ENCODE data around the gene PAIP2.
"Not testable (repeated sequence)": the region's sequence is repeated elsewhere in the genome, so short reads cannot be mapped to it uniquely, and the experiment has no call there.

The PAIP2 gene

GRCh38 chr5:139343476-139343875, 1.8 kb downstream of the PAIP2 start:
- CTCF ChIA-PET = interaction anchor here (1.4 kb wide), 1 partner anchor 11 kb away, joined by 4 read pairs; no protein-coding TSS in a partner anchor
- POLR2A ChIA-PET = no interaction called here
- no peak for DNase-seq (ENCODE audit: extremely low spot score)
- no peak for TF ChIP-seq CTCF (IDR thresholded peaks at IDR 0.05; ENCODE audit: control extremely low read depth, extremely low read depth, low read depth, missing control alignments)

- ChIA-PET POLR2A (no interaction called here), CTCF (interaction anchor here (1.4 kb wide), 1 partner anchor 10 kb away, joined by 4 read pairs; no protein-coding TSS in a partner anchor)
- TF ChIP-seq CTCF (IDR thresholded peaks at IDR 0.05; ENCODE audit: control extremely low read depth, extremely low read depth, low read depth, missing control alignments) = no peak
- no peak for DNase-seq (ENCODE audit: extremely low spot score)
Observed at GRCh38 chr5:139344177-139344576, 2.5 kb downstream of the PAIP2 start.

- DNase-seq (ENCODE audit: extremely low spot score) = not testable (repeated sequence)
- CTCF ChIA-PET = interaction anchor here (1.1 to 1.3 kb wide), 2 partner anchors 20 to 25 kb away, joined by 3 to 4 read pairs; no protein-coding TSS in a partner anchor
- POLR2A ChIA-PET = interaction anchor here (0.7 kb wide), 1 partner anchor 798 kb away, joined by 3 read pairs; no protein-coding TSS in a partner anchor
Observed at GRCh38 chr5:139345442-139345841, 3.8 kb downstream of the PAIP2 start.

- POLR2A ChIA-PET; DNase-seq (ENCODE audit: extremely low spot score): not testable (repeated sequence)
- CTCF ChIA-PET = interaction anchor here (1.2 kb wide), 1 partner anchor 13 kb away, joined by 3 read pairs; no protein-coding TSS in a partner anchor
Observed at GRCh38 chr5:139347863-139348262, 6.2 kb downstream of the PAIP2 start.

- no peak for TF ChIP-seq CTCF (IDR thresholded peaks at IDR 0.05; ENCODE audit: control extremely low read depth, extremely low read depth, low read depth, missing control alignments)
- DNase-seq (ENCODE audit: extremely low spot score) = no peak
- ChIA-PET POLR2A (interaction anchor here (1.7 kb wide), 1 partner anchor 12 kb away, joined by 3 read pairs; the partner anchor contains the start of gene PAIP2), CTCF (interaction anchor here (1.0 to 1.4 kb wide), 2 partner anchors 10 to 12 kb away, joined by 4 read pairs; partner anchors contain the start of gene PAIP2)
Observed at GRCh38 chr5:139354186-139354585, 12.5 kb downstream of the PAIP2 start.

GRCh38 chr5:139355900-139356299, 14.2 kb downstream of the PAIP2 start:
- CTCF ChIA-PET = interaction anchor here (1.2 kb wide), 1 partner anchor 36 kb away, joined by 3 read pairs; no protein-coding TSS in a partner anchor
- DNase-seq (ENCODE audit: extremely low spot score) = not testable (repeated sequence)
- POLR2A ChIA-PET = interaction anchor here (1.0 kb wide), 1 partner anchor 9 kb away, joined by 3 read pairs; no protein-coding TSS in a partner anchor

GRCh38 chr5:139358064-139358463, 16.4 kb downstream of the PAIP2 start:
- DNase-seq (ENCODE audit: extremely low spot score) = no peak
- no peak for TF ChIP-seq CTCF (IDR thresholded peaks at IDR 0.05; ENCODE audit: control extremely low read depth, extremely low read depth, low read depth, missing control alignments)
- ChIA-PET CTCF (interaction anchor here (1.0 to 2.1 kb wide), 4 partner anchors 8 to 16 kb away, joined by 3 to 8 read pairs (median 4); partner anchors contain the start of gene PAIP2), POLR2A (interaction anchor here (0.5 to 1.1 kb wide), 2 partner anchors 11 to 54 kb away, joined by 3 to 5 read pairs; no protein-coding TSS in a partner anchor)

GRCh38 chr5:139360384-139360783, 18.7 kb downstream of the PAIP2 start:
- no peak for TF ChIP-seq CTCF (IDR thresholded peaks at IDR 0.05; ENCODE audit: control extremely low read depth, extremely low read depth, low read depth, missing control alignments)
- CTCF ChIA-PET = interaction anchor here (0.7 to 1.7 kb wide), 3 partner anchors 9 to 19 kb away, joined by 3 to 4 read pairs (median 4); partner anchors contain the start of gene PAIP2
- no peak for DNase-seq (ENCODE audit: extremely low spot score)
- POLR2A ChIA-PET = no interaction called here

All from GM10248 (cell line).